ENCODE measurements around the gene HOXB3.

- TF ChIP-seq CTCF (IDR thresholded peaks at IDR 0.05 in 4 of 5, conservative IDR thresholded peaks at IDR 0.05 in 1 of 5) = no peak
- no peak for TF ChIP-seq POLR2A (IDR thresholded peaks at IDR 0.05)
Observed at GRCh38 chr17:48598736-48599135, 8.7 kb upstream of the HOXB3 start.

Data from gastrocnemius medialis (tissue), 4 donors.